Esophagus (tissue), 2 donors: ENCODE results near the gene GSC2. TPM values are rescaled to one million over a fixed set of nuclear protein-coding genes. Genes with fewer than 3 reads are reported as not detected.

ENCODE experiments used
- H3K27ac ChIP-seq, 2 donors: one replicate each; pipeline ENCODE4 v1.5.1; 2013; ENCODE audit warnings: low read depth in 2 of 2, mild to moderate bottlenecking in 2 of 2, inconsistent platforms in 1 of 2, low read length in 1 of 2, moderate library complexity in 1 of 2
- H3K27me3 ChIP-seq, 2 donors: one replicate each; pipeline ENCODE4 v1.6.1; 2013; ENCODE audit warnings: low read length in 2 of 2, control low read depth in 1 of 2, mild to moderate bottlenecking in 1 of 2; ENCODE audit not compliant: insufficient read depth in 2 of 2, control insufficient read depth in 1 of 2
- H3K36me3 ChIP-seq, 2 donors: one replicate each; pipeline ENCODE4 v1.6.1; 2013; ENCODE audit warnings: low read length in 1 of 2; ENCODE audit not compliant: control insufficient read depth in 2 of 2, insufficient read depth in 2 of 2
- H3K4me1 ChIP-seq, 2 donors: one replicate each; pipeline ENCODE4 v1.6.1; 2013; ENCODE audit warnings: low read length in 1 of 2; ENCODE audit not compliant: control insufficient read depth in 2 of 2, insufficient read depth in 2 of 2
- H3K4me3 ChIP-seq, 2 donors: one replicate each; pipeline ENCODE4 v1.5.1; 2013; ENCODE audit warnings: low read length in 2 of 2, mild to moderate bottlenecking in 2 of 2, low read depth in 1 of 2, moderate library complexity in 1 of 2
- H3K9me3 ChIP-seq, 2 donors: one replicate each; pipeline ENCODE4 v1.6.1; 2013; ENCODE audit warnings: mild to moderate bottlenecking in 2 of 2, low read depth in 1 of 2, low read length in 1 of 2, moderate library complexity in 1 of 2; ENCODE audit not compliant: control insufficient read depth in 2 of 2, insufficient read depth in 1 of 2
- WGBS, 2 donors: extraction: QIAGEN DNeasy Blood & Tissue Kit; methylation state at CpG; one replicate each; pipeline ENCODE4 v1.1.7; 2013; 5-methylcytosine and 5-hydroxymethylcytosine counted together
- polyA plus RNA-seq, 2 donors: library from polyadenylated mRNA; stranded (reverse); fragments of 200-250 nt; gene quantifications; one replicate each; pipeline ENCODE4 v1.2.3, GENCODE V29; 2013
- donor health status: healthy with polysubstance abuse.
- donor health status: Bipolar disorder and iron deficiency.

Gene GSC2
- polyA plus RNA-seq, 2 donors, result not detected

DNA sequence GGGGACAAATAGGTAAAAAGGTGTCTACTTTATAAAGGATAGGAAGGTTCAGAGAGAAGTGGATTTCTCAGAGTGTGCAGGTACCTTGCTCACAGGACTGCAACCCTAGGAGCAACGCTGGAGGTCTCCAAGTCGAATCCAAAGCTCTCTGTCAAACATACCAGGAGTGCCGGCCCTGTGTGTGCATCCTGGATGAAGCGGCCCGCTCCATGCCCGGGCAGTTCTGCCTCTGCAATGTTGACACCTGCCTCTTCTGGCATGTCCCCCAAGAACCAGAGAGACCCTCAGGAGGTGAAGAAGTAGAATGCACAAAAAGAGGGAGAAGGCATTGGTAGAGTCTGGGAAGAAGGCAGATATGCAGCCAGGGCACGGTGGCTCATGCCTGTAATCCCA is 22.1 kb downstream of the GSC2 start:
- no peaks in the 10 kb centered on the region for H3K9me3 ChIP-seq
- H3K27me3 ChIP-seq, result no peaks in the 10 kb centered on the region
- no peak overlapping the region for H3K4me3 ChIP-seq
- 77 to 85% methylated on average over 7 of the region's 7 CpGs for WGBS, 2 donors
- peaks cover 0 to 39% of the 10 kb centered on the region in 2 donors for H3K4me1 ChIP-seq
- H3K36me3 ChIP-seq, result peaks cover 0 to 16% of the 10 kb centered on the region in 2 donors
- H3K27ac ChIP-seq, result no peak overlapping the region

- WGBS, 2 donors, result 69 to 71% methylated on average over 13 to 16 of the region's 16 CpGs
- no peaks in the 10 kb centered on the region for H3K27me3 ChIP-seq
- peaks cover 0 to 39% of the 10 kb centered on the region in 2 donors for H3K4me1 ChIP-seq
- peak overlapping the region in 1 of 2 donors; percentile 66 for H3K27ac ChIP-seq
- H3K36me3 ChIP-seq, result peaks cover 0 to 11% of the 10 kb centered on the region in 2 donors
- H3K4me3 ChIP-seq, result no peak overlapping the region
- no peaks in the 10 kb centered on the region for H3K9me3 ChIP-seq
Measured at GRCh38 chr22:19127329-19128008, 22.6 kb downstream of the GSC2 start.

- Histone ChIP-seq H3K36me3 (peaks cover 0 to 3% of the 10 kb centered on the region in 2 donors), H3K9me3 (no peaks in the 10 kb centered on the region), H3K27ac (peak overlapping the region in 1 of 2 donors; percentile 66), H3K27me3 (no peaks in the 10 kb centered on the region), H3K4me3 (no peak overlapping the region), H3K4me1 (peaks cover 0 to 33% of the 10 kb centered on the region in 2 donors)
- 84 to 88% methylated on average over 19 of the region's 19 CpGs for WGBS, 2 donors
Measured at GRCh38 chr22:19126309-19127273, 23.5 kb downstream of the GSC2 start.

DNA sequence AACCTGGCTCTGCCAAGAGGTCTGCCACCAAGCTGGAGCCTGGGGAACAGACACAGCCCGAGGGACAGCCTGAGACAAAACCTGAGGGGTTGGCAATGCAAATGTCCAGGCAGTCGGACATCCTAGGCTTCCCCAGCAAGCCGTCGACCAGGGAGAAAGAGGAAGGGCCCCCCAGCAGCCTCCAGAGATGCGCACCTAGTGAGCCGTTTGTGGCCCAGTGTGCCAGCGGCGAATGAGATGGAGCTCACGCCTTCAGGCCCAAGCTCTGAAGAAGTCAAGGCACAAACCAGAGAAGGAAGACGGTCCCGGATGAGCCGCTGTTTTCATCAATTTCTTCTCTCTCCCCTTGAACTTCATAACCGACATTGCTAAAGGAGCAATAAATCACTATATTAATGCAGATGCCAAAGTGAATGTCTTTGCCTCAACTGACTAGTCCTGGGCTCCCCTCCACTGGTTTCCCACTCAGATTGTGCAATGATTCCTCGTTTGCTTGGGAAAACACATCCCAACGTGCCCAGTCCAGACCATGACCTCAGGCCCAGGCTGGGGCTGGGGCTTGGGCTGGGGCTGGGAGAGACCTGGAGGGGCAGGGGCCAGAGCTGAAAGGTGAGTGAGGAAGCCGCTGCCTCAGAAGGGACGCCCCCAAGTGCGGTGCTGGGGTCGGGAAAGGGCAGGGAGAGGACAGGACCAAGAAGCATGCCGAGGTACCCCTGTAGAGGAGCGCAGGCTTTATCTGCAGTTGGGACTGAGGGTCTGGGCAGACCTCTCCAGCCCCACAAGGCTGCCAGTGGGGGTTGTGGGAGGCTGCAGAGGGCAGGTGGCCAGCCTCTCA is 24.4 kb downstream of the GSC2 start:
- Histone ChIP-seq H3K36me3 (no peaks in the 10 kb centered on the region), H3K4me1 (peaks cover 3 to 27% of the 10 kb centered on the region in 2 donors), H3K27me3 (no peaks in the 10 kb centered on the region), H3K4me3 (no peak overlapping the region), H3K9me3 (no peaks in the 10 kb centered on the region), H3K27ac (no peak overlapping the region)
- WGBS, 2 donors, result 81 to 86% methylated on average over 20 to 21 of the region's 21 CpGs

DNA sequence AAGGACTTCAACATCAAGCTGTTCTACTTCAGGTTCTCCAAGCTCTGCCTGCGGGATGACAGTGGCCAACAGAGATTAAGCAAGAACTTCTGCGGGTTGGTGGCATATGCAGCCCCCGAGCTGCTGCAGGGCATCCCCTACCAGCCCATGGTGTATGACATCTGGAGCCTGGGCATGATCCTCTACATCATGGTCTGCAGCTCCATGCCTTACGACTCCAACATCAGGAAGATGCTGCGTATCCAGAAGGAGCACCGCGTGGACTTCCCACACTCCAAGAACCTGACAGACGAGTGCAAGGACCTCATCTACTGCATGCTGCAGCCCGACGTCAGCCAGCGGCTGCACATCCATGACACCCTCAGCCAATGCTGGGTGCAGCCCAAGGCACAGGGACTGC is 25.1 kb downstream of the GSC2 start:
- H3K27ac ChIP-seq, result no peak overlapping the region
- no peaks in the 10 kb centered on the region for H3K36me3 ChIP-seq
- H3K4me3 ChIP-seq, result no peak overlapping the region
- H3K27me3 ChIP-seq, result no peaks in the 10 kb centered on the region
- 95% methylated on average over 11 of the region's 11 CpGs for WGBS, 2 donors
- no peaks in the 10 kb centered on the region for H3K9me3 ChIP-seq
- peaks cover 8 to 32% of the 10 kb centered on the region in 2 donors for H3K4me1 ChIP-seq

GRCh38 chr22:19124377-19124776 is 25.7 kb downstream of the GSC2 start:
- peaks cover 0 to 3% of the 10 kb centered on the region in 2 donors for H3K36me3 ChIP-seq
- H3K4me1 ChIP-seq, result peaks cover 12 to 35% of the 10 kb centered on the region in 2 donors
- no peak overlapping the region for H3K27ac ChIP-seq
- WGBS, 2 donors, result 81 to 83% methylated on average over 4 of the region's 4 CpGs
- no peak overlapping the region for H3K4me3 ChIP-seq
- H3K9me3 ChIP-seq, result no peaks in the 10 kb centered on the region
- H3K27me3 ChIP-seq, result no peaks in the 10 kb centered on the region

DNA sequence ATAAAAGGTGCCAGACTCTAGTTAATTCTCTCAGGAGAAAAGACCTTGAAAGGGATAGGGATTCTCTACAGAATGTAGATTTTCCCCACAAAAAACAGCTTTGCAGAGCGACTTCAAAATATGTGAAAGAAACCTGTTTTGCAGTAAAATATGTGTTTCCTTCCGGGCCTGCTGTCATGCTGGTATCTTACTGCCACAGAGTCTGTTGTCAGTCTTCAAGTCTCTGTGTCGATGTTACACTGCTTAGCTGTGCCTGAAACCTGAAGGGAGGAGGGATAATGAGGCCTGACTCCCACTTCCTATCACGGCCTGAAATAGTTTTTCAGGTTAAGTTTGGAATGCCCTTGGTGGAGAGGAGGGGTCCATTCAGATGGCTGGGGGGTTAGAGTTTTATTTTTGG is 26.2 kb downstream of the GSC2 start:
- no peaks in the 10 kb centered on the region for H3K9me3 ChIP-seq
- H3K4me3 ChIP-seq, result no peak overlapping the region
- H3K36me3 ChIP-seq, result peaks cover 0 to 3% of the 10 kb centered on the region in 2 donors
- no peaks in the 10 kb centered on the region for H3K27me3 ChIP-seq
- WGBS, 2 donors, result 92 to 94% methylated on average over 4 of the region's 4 CpGs
- peaks cover 14 to 33% of the 10 kb centered on the region in 2 donors for H3K4me1 ChIP-seq
- no peak overlapping the region for H3K27ac ChIP-seq

- Histone ChIP-seq H3K36me3 (peaks cover 0 to 3% of the 10 kb centered on the region in 2 donors), H3K9me3 (no peaks in the 10 kb centered on the region), H3K4me3 (peak overlapping the region; percentile 43 to 72), H3K4me1 (peaks cover 17 to 32% of the 10 kb centered on the region in 2 donors), H3K27ac (peak overlapping the region; percentile 59 to 74), H3K27me3 (no peaks in the 10 kb centered on the region)
- WGBS, 2 donors, result 21 to 25% methylated on average over 27 of the region's 27 CpGs
Measured at GRCh38 chr22:19122752-19123492, 27.2 kb downstream of the GSC2 start.
